Adrenal gland (tissue), 12 donors: ENCODE measurements around the gene HJV. TPM values are rescaled to one million over a fixed set of nuclear protein-coding genes. Genes with fewer than 3 reads are reported as not detected.

Experiments used
- DNase-seq, 7 donors: peaks; one replicate each; pipeline ENCODE4 v3.0.0-alpha.2; 2019 to 2020
- H3K27ac ChIP-seq, 5 donors: fragments of 200-600 bp; sonication (generic) in 4 of 5; 1 replicate in 3 of 5; 2 replicates in 2 of 5; pipeline versions ENCODE4 v1.5.1 to v1.8.0; 2016 to 2020; ENCODE audit warnings: mild to moderate bottlenecking in 1 of 5
- H3K27me3 ChIP-seq: fragments of 200-600 bp; 2 replicates; pipeline ENCODE4 v1.8.0; 2021
- H3K36me3 ChIP-seq, 2 donors: fragments of 200-600 bp; replicated peaks in 1 of 2; 1 replicate in 1 of 2; 2 replicates in 1 of 2; pipeline versions ENCODE4 v1.5.1 to v1.8.0; 2018 to 2022
- H3K4me1 ChIP-seq, 2 donors: fragments of 200-600 bp; replicated peaks in 1 of 2; 1 replicate in 1 of 2; 2 replicates in 1 of 2; pipeline versions ENCODE4 v1.5.1 to v1.8.0; 2018 to 2021
- H3K4me3 ChIP-seq, 4 donors: fragments of 200-600 bp; sonication (generic) in 3 of 4; one replicate each; pipeline ENCODE4 v1.5.1; 2016 to 2018
- H3K9me3 ChIP-seq, 3 donors: fragments of 200-600 bp; sonication (generic) in 1 of 3; replicated peaks in 1 of 3; 1 replicate in 2 of 3; 2 replicates in 1 of 3; pipeline versions ENCODE4 v1.5.1 to v1.8.0; 2016 to 2021
- CTCF ChIP-seq, 6 experiments: fragments of 450-650 bp in 4 of 6; fragments of 200-600 bp in 2 of 6; sonication (generic) in 1 of 6; IDR thresholded peaks; 1 replicate in 5 of 6; 2 replicates in 1 of 6; pipeline versions ENCODE4 v1.5.1 to v1.8.0; 2016 to 2021; ENCODE audit warnings: antibody characterized with exemption in 6 of 6, mild to moderate bottlenecking in 2 of 6, moderate library complexity in 1 of 6
- POLR2A ChIP-seq, 2 donors: fragments of 450-650 bp; IDR thresholded peaks; one replicate each; pipeline ENCODE4 v1.6.1; 2017; ENCODE audit warnings: antibody characterized with exemption in 2 of 2, mild to moderate bottlenecking in 2 of 2, moderate library complexity in 1 of 2
- WGBS, 4 donors: extraction: QIAGEN DNeasy Blood & Tissue Kit in 2 of 4; methylation state at CpG; one replicate each; pipeline versions ENCODE4 v1.1.5 to v1.1.7; 2013 to 2017; 5-methylcytosine and 5-hydroxymethylcytosine counted together
- intact Hi-C, 2 donors: fragments of 100-400 bp; cut with DNase I; formaldehyde crosslinking; loops; one replicate each; pipeline versions ENCODE4 v1.14.1 to v1.15.0; 2022 to 2023
- polyA plus RNA-seq, 3 donors: library from polyadenylated mRNA; stranded (reverse); fragments of 200-250 nt in 2 of 3; fragments of 350-450 nt in 1 of 3; fragmentation: Illumina TruSeq in 1 of 3; extraction: RNeasy Lipid Tissue Mini Kit (QIAGEN cat#74804) in 1 of 3; gene quantifications; one replicate each; pipeline ENCODE4 v1.2.3, GENCODE V29; 2013 to 2014
- total RNA-seq, 9 donors: library from RNA; depleted of rRNA in 4 of 9; stranded (reverse); fragments of >200 nt in 4 of 9; fragments of 120-200 nt in 1 of 9; fragmentation: NEBNext Ultra II Directional in 1 of 9; extraction: Animal tissue kit (Norgen Biotek cat#: 25700) in 1 of 9; gene quantifications; one replicate each; pipeline versions ENCODE4 v1.1.0 to v1.2.4, GENCODE V29; 2013 to 2023
- donor health status: healthy with polysubstance abuse.
- donor health status: Bipolar disorder and iron deficiency.
- donor health status: DM: yes; HTN: yes; CAD: no.
- donor health status: DM: no; HTN: no; CAD: no.
- donor health status: DM: no; HTN: no; CAD: no.
- donor health status: DM: yes; HTN: yes; CAD: no.

The HJV gene
- total and polyA plus RNA-seq, 12 donors, result 0.07 to 1.7 (median 0.23) TPM; not detected in 4

GRCh38 chr1:145986551-145986950, 35.0 kb downstream of the HJV start:
- Histone ChIP-seq H3K4me3 (no peak overlapping the region), H3K27me3 (no peaks in the 10 kb centered on the region), H3K36me3 (no peaks in the 10 kb centered on the region), H3K9me3 (no peaks in the 10 kb centered on the region), H3K27ac (peak overlapping the region; percentile 60 to 96 (median 76)), H3K4me1 (peaks cover 29 to 63% of the 10 kb centered on the region in 2 donors)
- WGBS, 4 donors, result 89 to 98% (median 94%) methylated on average over 6 of the region's 6 CpGs
- DNase-seq, result peak in 3 of 7 donors; percentile 12 to 51 (median 13)
- intact Hi-C loops, result no loop called here
- TF ChIP-seq CTCF (IDR thresholded peaks at IDR 0.05), result no peak
- no peak for TF ChIP-seq POLR2A (IDR thresholded peaks at IDR 0.05)

GRCh38 chr1:145985502-145986439, 35.8 kb downstream of the HJV start:
- peak overlapping the region; percentile 60 to 96 (median 76) for H3K27ac ChIP-seq
- H3K9me3 ChIP-seq, result no peaks in the 10 kb centered on the region
- no peaks in the 10 kb centered on the region for H3K27me3 ChIP-seq
- 35 to 41% (median 37%) methylated on average over 14 to 15 of the region's 15 CpGs for WGBS, 4 donors
- DNase-seq, result peak; percentile 53 to 87 (median 79)
- peaks cover 36 to 70% of the 10 kb centered on the region in 2 donors for H3K4me1 ChIP-seq
- H3K4me3 ChIP-seq, result peak overlapping the region in 1 of 4 donors; percentile 22
- no peak for TF ChIP-seq CTCF (IDR thresholded peaks at IDR 0.05)
- TF ChIP-seq POLR2A (IDR thresholded peaks at IDR 0.05), result no peak
- intact Hi-C loops, result no loop called here
- no peaks in the 10 kb centered on the region for H3K36me3 ChIP-seq

- Histone ChIP-seq H3K4me3 (peak overlapping the region in 1 of 4 donors; percentile 22), H3K9me3 (no peaks in the 10 kb centered on the region), H3K27me3 (no peaks in the 10 kb centered on the region), H3K4me1 (peaks cover 42 to 77% of the 10 kb centered on the region in 2 donors), H3K27ac (peak overlapping the region; percentile 29 to 96 (median 76)), H3K36me3 (no peaks in the 10 kb centered on the region)
- TF ChIP-seq CTCF (IDR thresholded peaks at IDR 0.05) (no peak), POLR2A (IDR thresholded peaks at IDR 0.05) (no peak)
- WGBS, 4 donors, result 46 to 66% (median 60%) methylated on average over 2 of the region's 2 CpGs
- DNase-seq, result peak in 3 of 7 donors; percentile 27 to 52 (median 51)
- intact Hi-C loops, result no loop called here
These were observed 36.4 kb downstream of the HJV start for GRCh38 chr1:145985129-145985501.

- no peaks in the 10 kb centered on the region for H3K36me3 ChIP-seq
- H3K27me3 ChIP-seq, result no peaks in the 10 kb centered on the region
- H3K4me3 ChIP-seq, result no peak overlapping the region
- H3K27ac ChIP-seq, result peak overlapping the region in 3 of 5 donors; percentile 76 to 96 (median 95)
- no peak for TF ChIP-seq CTCF (IDR thresholded peaks at IDR 0.05)
- no peak for TF ChIP-seq POLR2A (IDR thresholded peaks at IDR 0.05)
- WGBS, 4 donors, result 89 to 95% (median 90%) methylated on average over 12 of the region's 12 CpGs
- peak in 2 of 7 donors; percentile 14 to 51 for DNase-seq
- intact Hi-C loops, result no loop called here
- H3K4me1 ChIP-seq, result peaks cover 48 to 84% of the 10 kb centered on the region in 2 donors
- no peaks in the 10 kb centered on the region for H3K9me3 ChIP-seq
These were observed 37.3 kb downstream of the HJV start for GRCh38 chr1:145983960-145984830.
